ENCODE measurements around the gene SIRT5. TPM values are rescaled to one million over a fixed set of nuclear protein-coding genes. Genes with fewer than 3 reads are reported as not detected.
A peak's percentile ranks its signal among the peaks of the same experiment; 100 is the strongest.

SIRT5 gene
- total and polyA plus RNA-seq, 2 experiments from 2014 or later, result 4.8 to 6.1 TPM

GRCh38 chr6:13531956-13532355, 42.4 kb upstream of the SIRT5 start:
- Histone ChIP-seq H3K9me2 (ENCODE audit: insufficient read depth) (no peaks in the 10 kb centered on the region), H3K4me2 (ENCODE audit: unreplicated experiment) (no peak overlapping the region), H3K27me3 (replicated peaks; ENCODE audit: insufficient read depth) (no peaks in the 10 kb centered on the region; the same call in 1 of the 2 replicates), H3K36me3 (ENCODE audit: low read depth) (no peaks in the 10 kb centered on the region), H3K27ac (no peak overlapping the region), H4K20me1 (ENCODE audit: insufficient read depth) (no peaks in the 10 kb centered on the region), H3K4me1 (ENCODE audit: insufficient read depth) (peaks cover 2% of the 10 kb centered on the region; the same call in 1 of the 2 replicates), H3F3A (ENCODE audit: insufficient read depth) (no peaks in the 10 kb centered on the region), H3K9me3 (ENCODE audit: low read depth) (no peaks in the 10 kb centered on the region), H3K9ac (no peak overlapping the region), H3K79me2 (ENCODE audit: insufficient read depth) (no peaks in the 10 kb centered on the region), H3K4me3 (no peak overlapping the region), H2AFZ (no peak overlapping the region)
- in situ Hi-C loops (cut with MboI), result loop anchor here (25.0 kb wide), 2 partner anchors 195 to 620 kb away; partner anchors contain the start of gene TBC1D7
- TF ChIP-seq EZH2 (IDR thresholded peaks at IDR 0.05; ENCODE audit: insufficient read depth, poor library complexity, severe bottlenecking) (no peak), EZH2phosphoT487 (IDR thresholded peaks at IDR 0.05; ENCODE audit: insufficient read depth, low read depth) (no peak)
- DNase-seq, result no peak
- 51 to 52% methylated on average over 4 of the region's 4 CpGs for WGBS, 2 experiments (ENCODE audit: low coverage in 1 of 2, low lambda C conversion rate in 2 of 2, missing lambda C conversion rate in 2 of 2)

- no peak for DNase-seq
- no peaks in the 10 kb centered on the region for H3K36me3 ChIP-seq (ENCODE audit: low read depth)
- H3K79me2 ChIP-seq (ENCODE audit: insufficient read depth), result no peaks in the 10 kb centered on the region
- no peak overlapping the region for H3K27ac ChIP-seq
- no peak overlapping the region for H3K4me3 ChIP-seq
- TF ChIP-seq EZH2 (IDR thresholded peaks at IDR 0.05; ENCODE audit: insufficient read depth, poor library complexity, severe bottlenecking) (no peak), EZH2phosphoT487 (IDR thresholded peaks at IDR 0.05; ENCODE audit: insufficient read depth, low read depth) (no peak)
- peaks cover 3% of the 10 kb centered on the region for H3K27me3 ChIP-seq (replicated peaks; ENCODE audit: insufficient read depth)
- no peak overlapping the region for H3K4me2 ChIP-seq (ENCODE audit: unreplicated experiment)
- no peak overlapping the region for H3K9ac ChIP-seq
- no peak overlapping the region for H2AFZ ChIP-seq
- in situ Hi-C loops (cut with MboI), result loop anchor here (25.0 kb wide), 2 partner anchors 197 to 622 kb away; partner anchors contain the start of gene TBC1D7
- no peaks in the 10 kb centered on the region for H3K9me2 ChIP-seq (ENCODE audit: insufficient read depth)
- WGBS, 2 experiments (ENCODE audit: low coverage in 1 of 2, low lambda C conversion rate in 2 of 2, missing lambda C conversion rate in 2 of 2), result 62 to 70% methylated on average over 3 of the region's 3 CpGs
- H3K9me3 ChIP-seq (ENCODE audit: low read depth), result no peaks in the 10 kb centered on the region
- peaks cover 7% of the 10 kb centered on the region for H3K4me1 ChIP-seq (ENCODE audit: insufficient read depth)
- no peaks in the 10 kb centered on the region for H3F3A ChIP-seq (ENCODE audit: insufficient read depth)
- H4K20me1 ChIP-seq (ENCODE audit: insufficient read depth), result no peaks in the 10 kb centered on the region
Measured at GRCh38 chr6:13534536-13534935, 39.9 kb upstream of the SIRT5 start.

- in situ Hi-C loops (cut with MboI), result loop anchor here (25.0 kb wide), 2 partner anchors 198 to 623 kb away; partner anchors contain the start of gene TBC1D7
- H3K9me2 ChIP-seq (ENCODE audit: insufficient read depth), result no peaks in the 10 kb centered on the region
- no peaks in the 10 kb centered on the region for H3F3A ChIP-seq (ENCODE audit: insufficient read depth)
- H3K9ac ChIP-seq, result no peak overlapping the region
- TF ChIP-seq EZH2 (IDR thresholded peaks at IDR 0.05; ENCODE audit: insufficient read depth, poor library complexity, severe bottlenecking) (no peak), EZH2phosphoT487 (IDR thresholded peaks at IDR 0.05; ENCODE audit: insufficient read depth, low read depth) (no peak)
- H3K9me3 ChIP-seq (ENCODE audit: low read depth), result no peaks in the 10 kb centered on the region
- H3K36me3 ChIP-seq (ENCODE audit: low read depth), result no peaks in the 10 kb centered on the region
- DNase-seq, result peak; percentile 12
- H3K27me3 ChIP-seq (replicated peaks; ENCODE audit: insufficient read depth), result peaks cover 3% of the 10 kb centered on the region
- H2AFZ ChIP-seq, result no peak overlapping the region
- H3K27ac ChIP-seq, result no peak overlapping the region
- peaks cover 7% of the 10 kb centered on the region for H3K4me1 ChIP-seq (ENCODE audit: insufficient read depth)
- WGBS, 2 experiments (ENCODE audit: low coverage in 1 of 2, low lambda C conversion rate in 2 of 2, missing lambda C conversion rate in 2 of 2), result 59 to 74% methylated on average over 1 to 3 of the region's 3 CpGs
- H3K4me3 ChIP-seq, result no peak overlapping the region
- H3K79me2 ChIP-seq (ENCODE audit: insufficient read depth), result no peaks in the 10 kb centered on the region
- no peak overlapping the region for H3K4me2 ChIP-seq (ENCODE audit: unreplicated experiment)
- H4K20me1 ChIP-seq (ENCODE audit: insufficient read depth), result no peaks in the 10 kb centered on the region
Measured at GRCh38 chr6:13535306-13535705, 39.1 kb upstream of the SIRT5 start.

GRCh38 chr6:13536796-13537526, 37.4 kb upstream of the SIRT5 start:
- Histone ChIP-seq H4K20me1 (ENCODE audit: insufficient read depth) (no peaks in the 10 kb centered on the region), H3K9me2 (ENCODE audit: insufficient read depth) (no peaks in the 10 kb centered on the region), H3K4me1 (ENCODE audit: insufficient read depth) (peaks cover 7% of the 10 kb centered on the region), H3K9me3 (ENCODE audit: low read depth) (no peaks in the 10 kb centered on the region), H3K27ac (no peak overlapping the region), H2AFZ (no peak overlapping the region), H3K36me3 (ENCODE audit: low read depth) (no peaks in the 10 kb centered on the region), H3K9ac (no peak overlapping the region), H3K4me3 (no peak overlapping the region), H3K27me3 (replicated peaks; ENCODE audit: insufficient read depth) (peaks cover 3% of the 10 kb centered on the region), H3K4me2 (ENCODE audit: unreplicated experiment) (no peak overlapping the region), H3F3A (ENCODE audit: insufficient read depth) (no peaks in the 10 kb centered on the region), H3K79me2 (ENCODE audit: insufficient read depth) (no peaks in the 10 kb centered on the region)
- in situ Hi-C loops (cut with MboI), result loop anchor here (25.0 kb wide), 2 partner anchors 200 to 625 kb away; partner anchors contain the start of gene TBC1D7
- TF ChIP-seq EZH2phosphoT487 (IDR thresholded peaks at IDR 0.05; ENCODE audit: insufficient read depth, low read depth), result no peak
- no peak for TF ChIP-seq EZH2 (IDR thresholded peaks at IDR 0.05; ENCODE audit: insufficient read depth, poor library complexity, severe bottlenecking)
- peak; percentile 54 for DNase-seq
- WGBS, 2 experiments (ENCODE audit: low coverage in 1 of 2, low lambda C conversion rate in 2 of 2, missing lambda C conversion rate in 2 of 2), result 90 to 92% methylated on average over 4 of the region's 4 CpGs

Data from GM23248 (cell line).